ENCODE measurements around the gene EMC9.

GRCh38 chr14:24143511-24143910, 2.1 kb upstream of the EMC9 start:
- no peak for TF ChIP-seq EZH2phosphoT487 (IDR thresholded peaks at IDR 0.05; ENCODE audit: low read depth, severe bottlenecking, unreplicated experiment)
- TF ChIP-seq, protein P1, sequence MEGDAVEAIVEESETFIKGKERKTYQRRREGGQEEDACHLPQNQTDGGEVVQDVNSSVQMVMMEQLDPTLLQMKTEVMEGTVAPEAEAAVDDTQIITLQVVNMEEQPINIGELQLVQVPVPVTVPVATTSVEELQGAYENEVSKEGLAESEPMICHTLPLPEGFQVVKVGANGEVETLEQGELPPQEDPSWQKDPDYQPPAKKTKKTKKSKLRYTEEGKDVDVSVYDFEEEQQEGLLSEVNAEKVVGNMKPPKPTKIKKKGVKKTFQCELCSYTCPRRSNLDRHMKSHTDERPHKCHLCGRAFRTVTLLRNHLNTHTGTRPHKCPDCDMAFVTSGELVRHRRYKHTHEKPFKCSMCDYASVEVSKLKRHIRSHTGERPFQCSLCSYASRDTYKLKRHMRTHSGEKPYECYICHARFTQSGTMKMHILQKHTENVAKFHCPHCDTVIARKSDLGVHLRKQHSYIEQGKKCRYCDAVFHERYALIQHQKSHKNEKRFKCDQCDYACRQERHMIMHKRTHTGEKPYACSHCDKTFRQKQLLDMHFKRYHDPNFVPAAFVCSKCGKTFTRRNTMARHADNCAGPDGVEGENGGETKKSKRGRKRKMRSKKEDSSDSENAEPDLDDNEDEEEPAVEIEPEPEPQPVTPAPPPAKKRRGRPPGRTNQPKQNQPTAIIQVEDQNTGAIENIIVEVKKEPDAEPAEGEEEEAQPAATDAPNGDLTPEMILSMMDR (IDR thresholded peaks at IDR 0.05; ENCODE audit: poor library complexity), result no peak
- no peak for TF ChIP-seq EZH2 (IDR thresholded peaks at IDR 0.05; ENCODE audit: borderline replicate concordance)
